ENCODE data around the gene KLHL21.
A peak's percentile ranks its signal among the peaks of the same experiment; 100 is the strongest.
"Not testable (repeated sequence)": the region's sequence is repeated elsewhere in the genome, so short reads cannot be mapped to it uniquely, and the experiment has no call there.

Gene KLHL21

DNA sequence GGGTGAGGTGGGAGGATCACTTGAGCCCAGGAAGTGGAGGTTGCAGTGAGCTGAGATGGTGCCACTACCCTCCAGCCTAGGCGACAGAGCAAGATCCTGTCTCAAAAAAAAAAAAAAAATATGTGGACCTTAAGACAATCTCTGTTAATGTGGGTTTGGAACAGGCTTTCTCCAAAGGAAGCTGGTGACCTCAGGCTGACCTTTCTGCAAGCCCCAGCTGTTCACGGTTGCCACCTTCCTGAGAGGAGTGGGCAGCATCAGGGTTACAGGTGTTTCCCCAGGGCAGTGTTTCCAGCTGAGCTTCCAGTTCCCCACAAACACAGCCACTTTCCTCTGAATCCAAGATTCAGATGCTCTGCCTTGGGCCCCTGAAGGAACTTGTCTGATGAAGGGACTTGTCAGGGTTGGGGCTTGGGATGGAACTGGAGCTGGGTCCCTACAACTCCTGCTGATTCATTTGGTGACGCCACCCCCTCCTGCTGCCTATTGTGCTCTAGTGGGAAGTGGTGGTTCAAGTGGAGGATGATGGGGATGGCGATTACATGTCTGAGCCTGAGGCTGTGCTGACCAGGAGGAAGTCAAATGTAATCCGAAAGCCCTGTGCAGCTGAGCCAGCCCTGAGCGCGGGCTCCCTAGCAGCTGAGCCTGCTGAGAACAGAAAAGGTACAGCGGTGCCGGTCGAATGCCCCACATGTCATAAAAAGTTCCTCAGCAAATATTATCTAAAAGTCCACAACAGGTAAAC lies 20.9 kb downstream of the KLHL21 start:
- no peak for DNase-seq

GRCh38 chr1:6580593-6581409 lies 21.9 kb downstream of the KLHL21 start:
- no peak for DNase-seq

DNA sequence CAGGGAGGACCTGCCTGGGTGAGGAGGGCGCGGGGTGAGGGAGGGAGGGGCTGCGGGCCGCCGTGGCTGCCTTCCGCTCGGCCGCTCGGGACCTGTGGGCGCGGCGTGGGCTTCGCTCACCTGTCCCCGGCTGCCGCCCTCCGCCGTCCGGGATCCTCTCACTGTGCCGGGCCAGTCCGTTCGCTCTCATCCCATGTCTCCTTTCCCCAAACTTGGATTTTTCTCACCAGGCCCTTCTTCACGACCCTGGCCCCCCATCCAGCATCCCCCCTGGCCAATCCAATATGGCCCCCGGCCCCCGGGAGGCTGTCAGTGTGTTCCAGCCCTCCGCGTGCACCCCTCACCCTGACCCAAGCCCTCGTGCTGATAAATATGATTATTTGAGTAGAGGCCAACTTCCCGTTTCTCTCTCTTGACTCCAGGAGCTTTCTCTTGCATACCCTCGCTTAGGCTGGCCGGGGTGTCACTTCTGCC lies 22.5 kb downstream of the KLHL21 start:
- DNase-seq = no peak

DNA sequence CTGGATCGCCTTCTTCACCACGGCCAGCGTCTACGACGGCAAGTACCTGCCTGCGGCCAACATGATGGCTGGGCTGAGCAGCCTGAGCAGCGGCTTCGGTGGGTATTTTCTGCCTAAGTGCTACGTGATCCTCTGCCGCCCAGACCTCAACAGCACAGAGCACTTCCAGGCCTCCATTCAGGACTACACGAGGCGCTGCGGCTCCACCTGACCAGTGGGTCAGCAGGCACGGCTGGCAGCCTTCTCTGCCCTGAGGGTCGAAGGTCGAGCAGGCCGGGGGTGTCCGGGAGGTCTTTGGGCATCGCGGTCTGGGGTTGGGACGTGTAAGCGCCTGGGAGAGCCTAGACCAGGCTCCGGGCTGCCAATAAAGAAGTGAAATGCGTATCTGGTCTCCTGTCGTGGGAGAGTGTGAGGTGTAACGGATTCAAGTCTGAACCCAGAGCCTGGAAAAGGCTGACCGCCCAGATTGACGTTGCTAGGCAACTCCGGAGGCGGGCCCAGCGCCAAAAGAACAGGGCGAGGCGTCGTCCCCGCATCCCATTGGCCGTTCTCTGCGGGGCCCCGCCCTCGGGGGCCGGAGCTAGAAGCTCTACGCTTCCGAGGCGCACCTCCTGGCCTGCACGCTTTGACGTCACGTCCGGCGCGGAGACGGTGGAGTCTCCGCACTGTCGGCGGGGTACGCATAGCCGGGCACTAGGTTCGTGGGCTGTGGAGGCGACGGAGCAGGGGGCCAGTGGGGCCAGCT lies 23.1 kb downstream of the KLHL21 start, which contains the start of gene ZBTB48:
TSS of gene ZBTB48 (plus strand) at position 621 of the 745 bp plus-strand sequence. CDS start 616 bp downstream, outside the sequence.
- DNase-seq = peak; percentile 96

DNA sequence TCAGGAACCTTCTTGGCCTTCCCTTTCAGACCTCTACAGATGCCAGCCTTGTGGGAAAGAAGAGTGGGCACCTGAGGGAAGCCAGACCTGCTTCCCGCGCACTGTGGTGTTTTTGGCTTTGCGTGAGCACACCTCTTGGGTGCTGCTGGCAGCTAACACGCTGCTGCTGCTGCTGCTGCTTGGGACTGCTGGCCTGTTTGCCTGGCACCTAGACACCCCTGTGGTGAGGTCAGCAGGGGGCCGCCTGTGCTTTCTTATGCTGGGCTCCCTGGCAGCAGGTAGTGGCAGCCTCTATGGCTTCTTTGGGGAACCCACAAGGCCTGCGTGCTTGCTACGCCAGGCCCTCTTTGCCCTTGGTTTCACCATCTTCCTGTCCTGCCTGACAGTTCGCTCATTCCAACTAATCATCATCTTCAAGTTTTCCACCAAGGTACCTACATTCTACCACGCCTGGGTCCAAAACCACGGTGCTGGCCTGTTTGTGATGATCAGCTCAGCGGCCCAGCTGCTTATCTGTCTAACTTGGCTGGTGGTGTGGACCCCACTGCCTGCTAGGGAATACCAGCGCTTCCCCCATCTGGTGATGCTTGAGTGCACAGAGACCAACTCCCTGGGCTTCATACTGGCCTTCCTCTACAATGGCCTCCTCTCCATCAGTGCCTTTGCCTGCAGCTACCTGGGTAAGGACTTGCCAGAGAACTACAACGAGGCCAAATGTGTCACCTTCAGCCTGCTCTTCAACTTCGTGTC lies 23.9 kb downstream of the KLHL21 start:
- no peak for DNase-seq

- no peak for DNase-seq
Observed at GRCh38 chr1:6577831-6578525, 24.7 kb downstream of the KLHL21 start.

GRCh38 chr1:6574818-6575217 lies 27.9 kb downstream of the KLHL21 start:
- no peak for DNase-seq

- no peak for DNase-seq
Observed at GRCh38 chr1:6574025-6574620, 28.5 kb downstream of the KLHL21 start.

- DNase-seq = no peak
Observed at GRCh38 chr1:6572653-6573383, 29.9 kb downstream of the KLHL21 start.

DNA sequence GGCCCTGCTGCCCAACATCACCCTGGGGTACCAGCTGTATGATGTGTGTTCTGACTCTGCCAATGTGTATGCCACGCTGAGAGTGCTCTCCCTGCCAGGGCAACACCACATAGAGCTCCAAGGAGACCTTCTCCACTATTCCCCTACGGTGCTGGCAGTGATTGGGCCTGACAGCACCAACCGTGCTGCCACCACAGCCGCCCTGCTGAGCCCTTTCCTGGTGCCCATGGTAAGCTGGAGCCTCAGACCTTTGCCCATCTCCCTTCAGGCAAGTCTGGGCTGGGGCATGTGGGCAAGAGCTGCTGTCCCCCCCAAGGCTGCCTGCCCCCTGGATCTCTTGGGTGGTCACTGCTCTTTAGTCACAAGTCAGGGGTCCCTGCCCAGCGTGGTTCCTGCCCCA lies 31.7 kb downstream of the KLHL21 start:
- DNase-seq = no peak

DNA sequence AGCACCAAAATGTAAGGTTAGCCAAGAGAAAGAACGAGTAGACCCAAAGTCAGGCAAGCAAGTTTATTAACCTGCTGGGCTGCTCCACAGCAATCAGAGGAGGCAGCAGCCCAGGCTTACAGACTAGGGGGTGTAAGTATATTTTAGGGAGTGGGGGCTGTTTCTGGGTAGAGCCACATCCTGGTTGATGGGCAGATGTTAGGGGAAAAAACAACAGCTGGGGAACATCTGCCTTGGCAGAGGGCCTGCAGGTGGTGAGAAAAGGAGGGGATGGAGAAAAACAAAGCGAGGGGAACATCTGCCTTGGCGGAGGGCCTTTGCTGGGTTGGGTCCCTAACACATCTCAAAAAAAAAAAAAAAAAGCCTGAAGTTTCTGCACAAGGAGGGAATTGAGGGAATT lies 32.6 kb downstream of the KLHL21 start:
- DNase-seq = no peak

DNA sequence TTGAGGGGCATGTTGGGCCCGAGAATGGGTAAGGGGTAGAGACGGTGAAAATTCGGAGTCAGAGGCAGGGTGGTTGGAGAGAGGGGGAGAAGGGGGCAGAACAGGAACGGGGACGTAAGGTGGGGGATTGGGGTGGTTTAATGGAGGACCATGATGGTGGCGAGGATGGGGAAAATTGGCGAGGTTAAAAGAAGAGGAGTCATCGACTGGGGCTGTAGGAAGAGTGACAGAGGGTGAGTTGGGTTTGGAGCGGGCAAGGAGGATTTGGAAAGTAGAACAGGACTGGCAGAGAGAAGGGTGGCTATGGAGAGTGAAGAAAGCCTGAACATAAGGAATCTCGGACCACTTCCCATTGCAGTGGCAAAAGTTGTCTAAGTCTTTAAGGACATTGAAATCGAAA lies 33.6 kb downstream of the KLHL21 start:
- no peak for DNase-seq

DNA sequence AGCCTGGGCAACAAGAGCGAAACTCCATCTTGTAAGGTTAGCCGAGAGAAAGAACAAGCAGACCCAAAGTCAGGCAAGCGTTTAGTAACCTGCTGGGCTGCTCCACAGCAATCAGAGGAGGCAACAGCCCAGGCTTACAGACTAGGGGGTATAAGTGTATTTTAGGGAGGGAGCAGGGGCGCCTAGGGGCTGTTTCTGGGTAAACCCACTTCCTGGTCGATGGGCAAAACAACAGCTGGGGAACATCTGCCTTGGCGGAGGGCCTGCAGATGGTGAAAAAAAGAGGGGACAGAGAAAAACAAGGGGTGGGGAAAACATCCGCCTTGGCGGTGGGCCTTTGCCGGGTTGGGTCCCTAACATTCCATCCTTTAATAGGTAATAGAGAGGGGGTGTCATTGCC lies 42.4 kb downstream of the KLHL21 start:
- DNase-seq = no peak

- DNase-seq = not testable (repeated sequence)
Observed at GRCh38 chr1:6559161-6559560, 43.5 kb downstream of the KLHL21 start.

DNA sequence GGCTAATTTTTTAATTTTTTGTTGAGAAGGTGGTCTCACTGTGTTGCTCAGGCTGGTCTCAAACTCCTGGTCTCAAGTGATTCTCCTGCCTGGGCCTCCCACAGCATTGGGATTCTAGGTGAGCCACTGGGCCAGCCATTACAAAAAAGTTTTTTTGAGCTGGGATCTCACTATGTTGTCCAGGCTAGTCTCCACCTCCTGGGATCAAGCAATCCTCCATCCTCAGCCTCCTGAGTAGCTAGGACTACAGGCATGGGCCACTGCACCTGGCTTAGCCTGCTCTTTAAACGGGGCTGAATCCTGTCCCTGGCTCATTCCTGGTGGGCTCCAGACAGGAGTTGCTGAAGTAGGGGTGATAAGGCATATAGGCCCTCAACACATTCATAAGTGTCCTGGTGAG lies 45.1 kb downstream of the KLHL21 start:
- no peak for DNase-seq

DNA sequence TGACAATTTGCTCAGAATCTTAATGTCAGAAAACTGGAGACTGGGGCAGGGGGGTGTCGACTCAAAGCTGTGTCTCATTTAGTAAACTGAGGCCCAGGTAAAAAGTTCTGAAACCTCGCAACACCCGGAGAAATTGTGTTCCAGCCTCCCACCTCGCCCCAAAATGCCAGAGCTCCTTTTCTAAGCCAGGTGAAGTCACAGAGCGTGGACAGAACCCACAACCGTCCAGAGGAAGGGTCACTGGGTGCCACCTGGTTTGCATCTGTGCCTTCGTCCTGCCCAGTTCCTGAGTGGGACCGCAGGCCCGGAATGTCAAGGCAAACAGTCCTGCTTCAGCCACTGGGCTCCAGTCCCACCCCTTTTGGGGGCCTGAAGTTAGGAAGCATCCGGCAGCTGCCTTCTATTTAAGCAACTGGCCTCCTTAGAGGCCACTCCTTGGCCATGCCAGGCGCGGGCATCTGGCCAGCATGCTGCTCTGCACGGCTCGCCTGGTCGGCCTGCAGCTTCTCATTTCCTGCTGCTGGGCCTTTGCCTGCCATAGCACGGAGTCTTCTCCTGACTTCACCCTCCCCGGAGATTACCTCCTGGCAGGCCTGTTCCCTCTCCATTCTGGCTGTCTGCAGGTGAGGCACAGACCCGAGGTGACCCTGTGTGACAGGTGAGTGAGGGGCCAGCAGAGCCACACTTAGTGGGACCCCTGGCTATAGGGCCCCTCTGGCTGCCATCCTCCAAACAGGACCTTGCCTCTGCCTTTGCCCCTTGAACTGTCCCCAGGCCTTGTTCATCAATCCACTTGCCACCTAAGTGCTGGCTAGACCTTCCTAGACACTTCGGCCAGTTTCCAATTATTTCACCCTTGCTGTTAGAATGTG lies 47.5 kb downstream of the KLHL21 start, which contains the start of gene TAS1R1:
TSS of gene TAS1R1 (plus strand) at position 401 of the 872 bp plus-strand sequence. CDS start at position 468, 67 bp downstream.
- no peak for DNase-seq

- DNase-seq = peak; percentile 95
Observed at GRCh38 chr1:6554031-6554906, 48.4 kb downstream of the KLHL21 start, which contains the start of gene NOL9. NOL9 (minus strand) TSS chr1:6554513; CDS start chr1:6554502, 11 bp downstream.

GRCh38 chr1:6547301-6547700 lies 55.4 kb downstream of the KLHL21 start:
- no peak for DNase-seq

Measured in activated gamma-delta T cell treated with Interleukin-2 at 50 U/mL for 16 hours (primary cell).